GM12891 (cell line): ENCODE data around the gene TMEM86A.

Experiments
- DNase-seq: peaks from one replicate; pipeline ENCODE4 v3.0.0; 2011; ENCODE audit warnings: low spot score; ENCODE audit not compliant: insufficient read length
- FAIRE-seq: peaks from 2 replicates; lab custom pipeline; 2011; peaks lifted over from hg19 to GRCh38; lab: Jason Lieb, UNC
- PAX5 ChIP-seq: IDR thresholded peaks from 2 replicates; pipeline ENCODE4 v1.6.1; 2011; ENCODE audit warnings: low read length, moderate library complexity, mild to moderate bottlenecking; ENCODE audit not compliant: insufficient read depth, severe bottlenecking
- POLR2A ChIP-seq: IDR thresholded peaks from 2 replicates; pipeline ENCODE4 v1.6.1; 2011; ENCODE audit warnings: low read depth, low read length, control low read depth
- POLR2AphosphoS5 ChIP-seq: IDR thresholded peaks from 2 replicates; pipeline ENCODE4 v1.6.1; 2011; ENCODE audit warnings: low read depth, low read length, control low read depth
- POU2F2 ChIP-seq: IDR thresholded peaks from 2 replicates; pipeline ENCODE4 v1.6.1; 2011; ENCODE audit warnings: low read depth, mild to moderate bottlenecking, control low read depth, low read length, moderate library complexity
- SPI1 ChIP-seq: IDR thresholded peaks from 2 replicates; pipeline ENCODE4 v1.6.1; 2011; ENCODE audit warnings: low read depth, low read length, control low read depth
- TAF1 ChIP-seq: IDR thresholded peaks from 2 replicates; pipeline ENCODE4 v1.6.1; 2011; ENCODE audit warnings: low read depth, low read length, control low read depth

The TMEM86A gene

DNA sequence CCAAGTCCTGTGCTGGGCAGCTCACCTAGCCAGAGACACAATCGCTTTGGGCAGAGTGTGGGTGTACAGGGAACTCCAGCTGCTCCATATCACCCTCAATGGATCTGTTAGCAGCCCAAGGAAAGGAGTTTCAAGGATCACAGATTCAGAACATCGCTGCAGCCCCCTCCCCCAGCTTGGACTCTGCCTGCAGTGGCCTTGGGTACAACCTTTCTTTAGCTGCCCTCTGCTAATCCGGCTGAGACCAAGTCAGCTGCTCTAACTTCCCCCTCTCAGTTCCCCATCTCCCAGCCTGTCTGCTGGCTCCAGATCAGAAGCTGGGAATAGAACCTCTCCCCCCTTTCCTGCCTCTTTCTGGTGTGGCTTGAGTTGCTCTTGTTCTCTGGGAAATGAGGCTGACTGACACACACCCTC is 1.3 kb downstream of the TMEM86A start:
- TF ChIP-seq POLR2AphosphoS5, result no peak
- TF ChIP-seq POLR2A, result no peak
- no peak for TF ChIP-seq PAX5
- TF ChIP-seq TAF1, result no peak
- TF ChIP-seq SPI1, result no peak
- no peak for TF ChIP-seq POU2F2
- FAIRE-seq (no peak), DNase-seq (no peak)

- no peak for TF ChIP-seq POLR2AphosphoS5
- TF ChIP-seq SPI1, result no peak
- DNase-seq, result no peak
- FAIRE-seq, result no peak
Measured at GRCh38 chr11:18700375-18700774, 1.8 kb downstream of the TMEM86A start.

- TF ChIP-seq PAX5 (no peak), POU2F2 (no peak), POLR2AphosphoS5 (no peak), TAF1 (no peak), POLR2A (no peak), SPI1 (no peak)
- FAIRE-seq (no peak), DNase-seq (no peak)
Measured at GRCh38 chr11:18700872-18701271, 2.3 kb downstream of the TMEM86A start.

DNA sequence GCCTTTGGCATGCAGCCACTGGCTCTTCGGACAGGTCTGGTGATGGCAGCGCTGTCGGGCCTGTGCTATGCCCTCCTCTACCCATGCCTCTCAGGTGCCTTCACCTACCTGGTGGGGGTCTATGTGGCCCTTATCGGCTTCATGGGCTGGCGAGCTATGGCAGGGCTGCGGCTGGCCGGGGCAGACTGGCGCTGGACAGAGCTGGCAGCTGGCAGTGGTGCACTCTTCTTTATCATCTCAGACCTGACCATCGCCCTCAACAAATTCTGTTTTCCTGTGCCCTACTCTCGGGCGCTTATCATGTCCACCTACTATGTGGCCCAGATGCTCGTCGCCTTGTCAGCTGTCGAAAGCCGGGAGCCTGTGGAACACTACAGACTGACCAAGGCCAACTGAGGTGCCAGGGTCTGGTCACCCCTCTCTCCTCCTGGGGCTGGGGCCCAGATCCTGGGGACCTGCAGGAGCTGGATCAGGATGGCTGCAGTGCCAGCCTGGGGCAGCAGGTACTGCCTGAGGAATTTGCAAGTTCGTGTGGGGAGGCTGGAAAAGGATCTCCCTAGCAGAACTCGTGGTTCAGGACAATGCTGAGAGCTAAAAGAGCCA is 3.1 kb downstream of the TMEM86A start:
- DNase-seq, result no peak
- no peak for TF ChIP-seq POLR2AphosphoS5
- no peak for TF ChIP-seq SPI1
- TF ChIP-seq POU2F2, result no peak
- no peak for TF ChIP-seq TAF1
- no peak for TF ChIP-seq PAX5
- no peak for FAIRE-seq

GRCh38 chr11:18703001-18703763 is 4.6 kb downstream of the TMEM86A start:
- no peak for TF ChIP-seq PAX5
- no peak for TF ChIP-seq TAF1
- TF ChIP-seq SPI1, result no peak
- TF ChIP-seq POLR2AphosphoS5, result no peak
- no peak for TF ChIP-seq POU2F2
- no peak for TF ChIP-seq POLR2A
- DNase-seq (no peak), FAIRE-seq (no peak)

- no peak for FAIRE-seq
- DNase-seq, result no peak
- no peak for TF ChIP-seq PAX5
- TF ChIP-seq SPI1, result no peak
- no peak for TF ChIP-seq TAF1
- TF ChIP-seq POU2F2, result no peak
- TF ChIP-seq POLR2AphosphoS5, result no peak
- no peak for TF ChIP-seq POLR2A
Measured at GRCh38 chr11:18704045-18704645, 5.6 kb downstream of the TMEM86A start.

- no peak for DNase-seq
- TF ChIP-seq SPI1 (no peak), POLR2A (no peak), TAF1 (no peak), POLR2AphosphoS5 (no peak)
- no peak for FAIRE-seq
Measured at GRCh38 chr11:18704698-18705097, 6.1 kb downstream of the TMEM86A start.

DNA sequence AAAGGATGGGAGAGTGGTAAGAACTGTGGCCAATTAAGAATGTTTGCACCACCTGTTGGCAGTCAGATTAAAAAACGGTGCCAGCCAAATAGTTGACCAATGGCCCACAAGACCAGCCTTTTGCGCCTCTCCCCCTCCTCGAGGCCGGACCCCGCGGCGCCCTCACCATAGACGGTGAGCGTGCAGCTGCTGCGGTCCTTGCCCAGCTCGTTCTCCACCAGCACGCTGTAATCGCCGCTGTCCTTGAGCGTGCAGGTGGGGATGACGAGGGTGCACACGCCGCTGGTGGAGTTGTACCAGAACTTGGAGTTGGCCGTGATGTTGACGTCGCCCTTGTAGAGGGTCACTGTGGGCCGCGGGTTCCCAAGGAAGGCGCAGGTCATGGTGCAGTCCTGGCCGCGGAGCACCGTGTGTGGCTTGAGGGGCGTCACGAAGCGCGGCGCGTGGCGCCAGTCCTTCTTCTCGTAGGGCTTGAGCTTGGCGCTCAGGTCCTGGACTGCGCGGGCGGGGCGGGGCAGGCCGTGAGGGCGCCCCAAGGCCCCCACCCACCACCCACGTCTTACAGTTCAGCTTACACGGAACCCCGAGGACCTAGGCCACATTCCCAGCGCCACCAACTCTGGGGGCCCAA is 7.2 kb downstream of the TMEM86A start:
- no peak for TF ChIP-seq POLR2AphosphoS5
- TF ChIP-seq SPI1, result no peak
- TF ChIP-seq PAX5, result no peak
- TF ChIP-seq POLR2A, result no peak
- TF ChIP-seq POU2F2, result no peak
- TF ChIP-seq TAF1, result no peak
- FAIRE-seq, result peak; percentile 77
- no peak for DNase-seq
